Nephron (organoid): ENCODE results near the gene RHAG.

Experiments used
- H3K27ac Mint-ChIP-seq, 3 experiments: 2 replicates each; pipeline ENCODE4 v1.8.0; 2020; ENCODE audit warnings: mixed read lengths in 3 of 3, mild to moderate bottlenecking in 2 of 3, moderate library complexity in 1 of 3
- H3K27me3 Mint-ChIP-seq: 2 replicates; pipeline ENCODE4 v1.8.0; 2021; ENCODE audit warnings: low read depth, mild to moderate bottlenecking, moderate library complexity, mixed read lengths
- H3K36me3 Mint-ChIP-seq: 2 replicates; pipeline ENCODE4 v1.8.0; 2020; ENCODE audit warnings: low read depth, mixed read lengths
- H3K4me1 Mint-ChIP-seq: 2 replicates; pipeline ENCODE4 v1.8.0; 2020; ENCODE audit warnings: mixed read lengths
- H3K4me3 Mint-ChIP-seq, 3 experiments: 2 replicates each; pipeline ENCODE4 v1.8.0; 2020; ENCODE audit warnings: mild to moderate bottlenecking in 3 of 3, mixed read lengths in 3 of 3, moderate library complexity in 2 of 3
- H3K9me3 Mint-ChIP-seq: 2 replicates; pipeline ENCODE4 v1.8.0; 2020; ENCODE audit warnings: mixed read lengths
- CTCF ChIP-seq, 3 experiments: fragments of 200-600 bp; sonication (generic); IDR thresholded peaks; one replicate each; pipeline ENCODE4 v1.5.0; 2021; ENCODE audit warnings: antibody characterized with exemption in 3 of 3; ENCODE audit not compliant: unreplicated experiment in 3 of 3

Gene RHAG

GRCh38 chr6:49646130-49646824 lies 9.6 kb upstream of the RHAG start:
- Mint-ChIP-seq H3K36me3 (no peaks in the 10 kb centered on the region), H3K4me3 (no peak overlapping the region), H3K27me3 (no peaks in the 10 kb centered on the region), H3K9me3 (no peaks in the 10 kb centered on the region), H3K27ac (no peak overlapping the region), H3K4me1 (no peaks in the 10 kb centered on the region)
- no peak for TF ChIP-seq CTCF (IDR thresholded peaks at IDR 0.05; ENCODE audit: unreplicated experiment in 3 of 3)

- H3K36me3 Mint-ChIP-seq: no peaks in the 10 kb centered on the region
- H3K9me3 Mint-ChIP-seq: no peaks in the 10 kb centered on the region
- H3K4me1 Mint-ChIP-seq: no peaks in the 10 kb centered on the region
- no peaks in the 10 kb centered on the region for H3K27me3 Mint-ChIP-seq
- H3K27ac Mint-ChIP-seq: no peak overlapping the region
- no peak overlapping the region for H3K4me3 Mint-ChIP-seq
- TF ChIP-seq CTCF (IDR thresholded peaks at IDR 0.05; ENCODE audit: unreplicated experiment in 3 of 3): no peak
Observed at GRCh38 chr6:49645139-49645538, 8.5 kb upstream of the RHAG start.

GRCh38 chr6:49639177-49639817 lies 2.7 kb upstream of the RHAG start:
- H3K9me3 Mint-ChIP-seq: no peaks in the 10 kb centered on the region
- H3K4me3 Mint-ChIP-seq: no peak overlapping the region
- no peaks in the 10 kb centered on the region for H3K36me3 Mint-ChIP-seq
- TF ChIP-seq CTCF (IDR thresholded peaks at IDR 0.05; ENCODE audit: unreplicated experiment in 3 of 3): no peak
- no peaks in the 10 kb centered on the region for H3K27me3 Mint-ChIP-seq
- H3K27ac Mint-ChIP-seq: no peak overlapping the region
- H3K4me1 Mint-ChIP-seq: no peaks in the 10 kb centered on the region

- Mint-ChIP-seq H3K4me3 (no peak overlapping the region), H3K4me1 (no peaks in the 10 kb centered on the region), H3K27me3 (no peaks in the 10 kb centered on the region), H3K27ac (no peak overlapping the region), H3K9me3 (no peaks in the 10 kb centered on the region), H3K36me3 (no peaks in the 10 kb centered on the region)
- no peak for TF ChIP-seq CTCF (IDR thresholded peaks at IDR 0.05; ENCODE audit: unreplicated experiment in 3 of 3)
Observed at GRCh38 chr6:49637350-49637731, 702 bp upstream of the RHAG start.

GRCh38 chr6:49635978-49636712 lies 494 bp downstream of the RHAG start:
- no peaks in the 10 kb centered on the region for H3K4me1 Mint-ChIP-seq
- H3K27me3 Mint-ChIP-seq: no peaks in the 10 kb centered on the region
- TF ChIP-seq CTCF (IDR thresholded peaks at IDR 0.05; ENCODE audit: unreplicated experiment in 3 of 3): no peak
- H3K4me3 Mint-ChIP-seq: no peak overlapping the region
- H3K27ac Mint-ChIP-seq: no peak overlapping the region
- H3K9me3 Mint-ChIP-seq: no peaks in the 10 kb centered on the region
- no peaks in the 10 kb centered on the region for H3K36me3 Mint-ChIP-seq
